Activated CD4-positive, alpha-beta memory T cell treated with anti-CD3 and anti-CD28 coated beads, Interleukin-2, amount 10 ng/mL, durations not matched to agents 7 days and 5 days (primary cell): ENCODE data around the gene NPIPA5. TPM values are rescaled to one million over a fixed set of nuclear protein-coding genes. Genes with fewer than 3 reads are reported as not detected.

ENCODE experiments used
- total RNA-seq, 2 experiments: library from RNA; stranded (reverse); gene quantifications; one replicate each; pipeline ENCODE4 v1.2.3, GENCODE V29; 2021

The NPIPA5 gene
- total RNA-seq, 2 experiments from 2014 or later = 19.6 to 19.9 TPM

Other genes starting within 250 kb of the NPIPA5 start
- not detected for gene MPV17L, start 17.5 kb upstream of the NPIPA5 start, total RNA-seq
- 1 to 10 TPM; 4.7 to 6.4 TPM for gene BMERB1, start 56.3 kb upstream of the NPIPA5 start, total RNA-seq